Smooth muscle cell (in vitro differentiated cells): ENCODE data around the gene TRIM71. TPM values are rescaled to one million over a fixed set of nuclear protein-coding genes. Genes with fewer than 3 reads are reported as not detected.

ENCODE experiments used
- DNase-seq: peaks from one replicate; lab custom pipeline; 2025; ENCODE audit not compliant: unreplicated experiment; lab: John Stamatoyannopoulos, UW
- H2AFZ ChIP-seq: fragments of 200-600 bp; sonication (generic); 2 replicates; pipeline ENCODE4 v1.6.0; 2016; ENCODE audit warnings: antibody characterized with exemption, low read depth, mild to moderate bottlenecking
- H3F3A ChIP-seq: fragments of 200-600 bp; sonication (generic); 2 replicates; pipeline ENCODE4 v1.6.0; 2017; ENCODE audit warnings: antibody characterized with exemption, low read depth
- H3K27ac ChIP-seq: fragments of 200-600 bp; sonication (generic); 2 replicates; pipeline ENCODE4 v1.5.1; 2016; ENCODE audit warnings: low read depth, mild to moderate bottlenecking
- H3K27me3 ChIP-seq: fragments of 200-600 bp; sonication (generic); 2 replicates; pipeline ENCODE4 v1.6.1; 2016; ENCODE audit warnings: low read depth, mild to moderate bottlenecking
- H3K36me3 ChIP-seq: fragments of 200-600 bp; sonication (generic); 2 replicates; pipeline ENCODE4 v1.5.1; 2016; ENCODE audit warnings: low read depth
- H3K4me1 ChIP-seq: fragments of 200-600 bp; sonication (generic); 2 replicates; pipeline ENCODE4 v1.5.1; 2016; ENCODE audit warnings: low read depth
- H3K4me2 ChIP-seq: fragments of 200-600 bp; sonication (generic); 2 replicates; pipeline ENCODE4 v1.6.0; 2016; ENCODE audit warnings: mild to moderate bottlenecking
- H3K4me3 ChIP-seq: fragments of 200-600 bp; sonication (generic); 2 replicates; pipeline ENCODE4 v1.5.1; 2016; ENCODE audit warnings: mild to moderate bottlenecking
- H3K79me2 ChIP-seq: fragments of 200-600 bp; sonication (generic); 2 replicates; pipeline ENCODE4 v1.6.0; 2016; ENCODE audit warnings: low read depth, mild to moderate bottlenecking
- H3K9ac ChIP-seq: fragments of 200-600 bp; sonication (generic); 2 replicates; pipeline ENCODE4 v1.6.0; 2016; ENCODE audit warnings: low read depth
- H3K9me3 ChIP-seq: fragments of 200-600 bp; sonication (generic); replicated peaks from 2 replicates; pipeline ENCODE4 v1.5.1; 2016; ENCODE audit warnings: low read depth
- H4K20me1 ChIP-seq: fragments of 200-600 bp; sonication (generic); 2 replicates; pipeline ENCODE4 v1.6.0; 2016; ENCODE audit warnings: low read depth
- WGBS: methylation state at CpG from one replicate; pipeline ENCODE4 v1.1.7; 2016; ENCODE audit warnings: low lambda C conversion rate; 5-methylcytosine and 5-hydroxymethylcytosine counted together
- polyA plus RNA-seq: library from polyadenylated mRNA; unstranded; fragments of >200 nt; fragmentation: Nextera tagmentation; extraction: Ambion mirVana; gene quantifications from 2 replicates; pipeline ENCODE4 v1.2.1, GENCODE V29; 2016
- total RNA-seq: library from RNA; depleted of rRNA; stranded (reverse); fragments of >200 nt; gene quantifications from 2 replicates; pipeline ENCODE4 v1.2.3, GENCODE V29; 2014
- TF ChIP-seq, protein P1 (sequence below): fragments of 200-600 bp; sonication (generic); IDR thresholded peaks from 2 replicates; pipeline ENCODE4 v1.5.1; 2017; ENCODE audit warnings: borderline replicate concordance, mild to moderate bottlenecking, antibody characterized with exemption; ENCODE audit not compliant: insufficient read depth, poor library complexity, severe bottlenecking

Gene TRIM71
- total and polyA plus RNA-seq, 2 experiments from 2014 or later = 0.19 to 1.1 TPM

DNA sequence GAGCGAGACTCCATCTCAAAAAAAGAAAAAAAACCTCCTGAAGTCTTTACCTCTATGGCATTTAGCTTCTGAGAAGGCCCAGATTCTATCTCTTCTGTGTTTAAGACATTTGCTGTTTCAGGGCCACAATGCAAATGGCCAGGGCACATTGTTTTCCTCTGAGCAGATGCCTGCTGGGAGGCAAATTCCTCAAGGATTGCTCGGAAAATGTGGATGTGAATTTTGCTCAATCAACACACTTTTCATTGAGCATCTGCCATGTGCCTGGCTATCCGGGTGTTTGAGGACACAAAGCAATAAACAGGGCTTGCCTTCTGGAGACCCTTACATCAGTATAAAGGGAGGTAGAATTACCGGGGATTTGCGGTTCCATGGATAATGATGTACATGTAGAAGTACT, 20.0 kb downstream of the TRIM71 start:
- peaks cover 87% of the 10 kb centered on the region for H3K4me1 ChIP-seq

DNA sequence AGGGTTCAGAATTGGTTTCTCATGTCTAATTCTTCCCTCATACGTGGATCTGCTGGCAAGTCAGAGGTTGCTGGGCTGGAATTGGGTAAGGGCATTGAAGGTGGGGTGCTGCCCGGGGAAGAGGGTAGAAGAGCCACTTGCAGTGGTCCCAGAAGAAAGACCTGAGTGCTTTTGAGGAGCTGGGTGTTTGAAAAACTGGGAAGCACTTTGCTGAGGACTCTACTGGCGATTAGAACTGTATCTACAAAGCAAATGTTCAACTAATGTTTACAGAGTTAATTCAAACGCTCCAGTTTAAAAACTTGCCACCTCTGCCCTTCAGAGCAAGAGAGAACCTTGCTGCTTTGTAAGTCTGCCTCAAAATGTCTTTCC, 21.9 kb downstream of the TRIM71 start:
- TF ChIP-seq, protein P1, sequence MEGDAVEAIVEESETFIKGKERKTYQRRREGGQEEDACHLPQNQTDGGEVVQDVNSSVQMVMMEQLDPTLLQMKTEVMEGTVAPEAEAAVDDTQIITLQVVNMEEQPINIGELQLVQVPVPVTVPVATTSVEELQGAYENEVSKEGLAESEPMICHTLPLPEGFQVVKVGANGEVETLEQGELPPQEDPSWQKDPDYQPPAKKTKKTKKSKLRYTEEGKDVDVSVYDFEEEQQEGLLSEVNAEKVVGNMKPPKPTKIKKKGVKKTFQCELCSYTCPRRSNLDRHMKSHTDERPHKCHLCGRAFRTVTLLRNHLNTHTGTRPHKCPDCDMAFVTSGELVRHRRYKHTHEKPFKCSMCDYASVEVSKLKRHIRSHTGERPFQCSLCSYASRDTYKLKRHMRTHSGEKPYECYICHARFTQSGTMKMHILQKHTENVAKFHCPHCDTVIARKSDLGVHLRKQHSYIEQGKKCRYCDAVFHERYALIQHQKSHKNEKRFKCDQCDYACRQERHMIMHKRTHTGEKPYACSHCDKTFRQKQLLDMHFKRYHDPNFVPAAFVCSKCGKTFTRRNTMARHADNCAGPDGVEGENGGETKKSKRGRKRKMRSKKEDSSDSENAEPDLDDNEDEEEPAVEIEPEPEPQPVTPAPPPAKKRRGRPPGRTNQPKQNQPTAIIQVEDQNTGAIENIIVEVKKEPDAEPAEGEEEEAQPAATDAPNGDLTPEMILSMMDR = no peak
- H3K27ac ChIP-seq = no peak overlapping the region
- no peak overlapping the region for H3K9ac ChIP-seq
- no peak overlapping the region for H3K4me2 ChIP-seq
- no peaks in the 10 kb centered on the region for H4K20me1 ChIP-seq
- H3K4me3 ChIP-seq = no peak overlapping the region
- peaks cover 80% of the 10 kb centered on the region for H3K4me1 ChIP-seq
- H3K9me3 ChIP-seq = no peaks in the 10 kb centered on the region
- no peaks in the 10 kb centered on the region for H3K79me2 ChIP-seq
- H3F3A ChIP-seq = peaks cover 4% of the 10 kb centered on the region
- H3K36me3 ChIP-seq = no peaks in the 10 kb centered on the region
- H2AFZ ChIP-seq = no peak overlapping the region
- whole genome bisulfite sequencing = 81% methylated on average over 4 of the region's 4 CpGs
- DNase-seq = no peak
- H3K27me3 ChIP-seq = no peaks in the 10 kb centered on the region

More for the DNA sequence above, 20.0 kb downstream of the TRIM71 start:
- Histone ChIP-seq H3K9ac (no peak overlapping the region), H4K20me1 (no peaks in the 10 kb centered on the region), H3K4me2 (no peak overlapping the region), H3K79me2 (no peaks in the 10 kb centered on the region), H3K36me3 (no peaks in the 10 kb centered on the region), H2AFZ (no peak overlapping the region), H3K9me3 (no peaks in the 10 kb centered on the region), H3K4me3 (no peak overlapping the region), H3K27ac (no peak overlapping the region), H3F3A (peaks cover 4% of the 10 kb centered on the region), H3K27me3 (no peaks in the 10 kb centered on the region)
- WGBS = 71% methylated on average over 5 of the region's 5 CpGs
- TF ChIP-seq, protein P1 = no peak
- no peak for DNase-seq

DNA sequence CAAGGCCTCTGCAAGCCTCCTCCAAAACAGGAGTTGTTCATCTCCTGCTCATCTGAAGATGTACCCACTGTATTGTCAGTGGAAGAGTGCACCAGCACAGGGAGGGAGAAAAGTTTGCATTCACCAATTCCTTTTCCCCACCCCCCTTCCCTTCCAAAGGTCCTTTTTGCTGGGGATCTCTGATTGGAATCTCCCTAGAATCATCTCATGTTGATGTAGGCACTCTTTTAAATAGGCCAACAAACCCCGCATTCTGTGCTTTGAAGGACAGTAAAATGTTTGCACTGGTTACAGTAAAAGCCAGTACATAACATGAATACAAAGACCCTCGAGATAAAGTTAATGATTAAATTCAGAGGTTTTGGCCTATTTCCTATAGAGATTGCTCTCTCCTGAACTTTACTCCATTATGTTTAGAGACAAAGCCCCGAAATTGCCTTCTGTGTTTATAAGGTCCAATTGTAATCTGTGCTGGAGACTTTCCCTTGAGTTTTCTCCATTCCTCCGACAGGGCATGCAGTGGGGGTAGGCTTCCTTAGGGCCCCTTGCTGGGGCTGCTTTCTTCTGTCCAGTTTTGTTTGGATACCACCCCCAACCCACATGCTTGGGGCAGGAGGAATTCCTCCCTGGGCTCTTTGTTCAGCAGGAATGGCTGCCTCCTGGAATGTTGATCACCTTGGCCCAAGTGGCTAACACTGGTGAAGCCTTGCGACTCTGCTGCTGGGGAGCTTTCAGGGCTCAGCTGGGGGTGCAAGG, 22.5 kb downstream of the TRIM71 start:
- no peak overlapping the region for H3K4me3 ChIP-seq
- DNase-seq = no peak
- H3K27me3 ChIP-seq = no peaks in the 10 kb centered on the region
- H3K4me1 ChIP-seq = peaks cover 80% of the 10 kb centered on the region
- no peak overlapping the region for H3K9ac ChIP-seq
- H3F3A ChIP-seq = peaks cover 4% of the 10 kb centered on the region
- no peak overlapping the region for H3K27ac ChIP-seq
- H4K20me1 ChIP-seq = no peaks in the 10 kb centered on the region
- TF ChIP-seq, protein P1 = no peak
- 55% methylated on average over 5 of the region's 5 CpGs for whole genome bisulfite sequencing
- H3K4me2 ChIP-seq = no peak overlapping the region
- no peaks in the 10 kb centered on the region for H3K79me2 ChIP-seq
- no peak overlapping the region for H2AFZ ChIP-seq
- H3K9me3 ChIP-seq = no peaks in the 10 kb centered on the region
- no peaks in the 10 kb centered on the region for H3K36me3 ChIP-seq

DNA sequence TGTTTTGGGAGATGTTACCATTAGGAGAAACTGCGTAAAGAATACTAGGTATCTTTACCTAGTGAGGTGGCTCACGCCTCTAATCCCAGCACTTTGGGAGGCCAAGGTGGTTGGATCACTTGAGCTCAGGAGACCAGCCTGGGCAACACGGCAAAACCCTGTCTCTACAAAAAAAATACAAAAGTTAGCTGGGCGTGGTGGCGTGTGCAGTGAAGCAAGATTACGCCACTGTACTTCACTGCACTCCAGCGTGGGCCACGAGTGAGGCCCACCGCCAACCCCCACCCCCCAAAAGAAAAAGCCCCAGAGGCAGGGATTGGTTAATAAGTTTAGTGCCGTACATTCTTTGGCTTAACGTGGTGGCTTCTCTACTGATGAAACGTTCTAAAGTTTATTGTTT, 23.5 kb downstream of the TRIM71 start:
- Histone ChIP-seq H3K4me3 (no peak overlapping the region), H3K9me3 (no peaks in the 10 kb centered on the region), H3K79me2 (no peaks in the 10 kb centered on the region), H3F3A (peaks cover 4% of the 10 kb centered on the region), H2AFZ (no peak overlapping the region), H3K9ac (no peak overlapping the region), H3K4me2 (no peak overlapping the region), H3K27me3 (no peaks in the 10 kb centered on the region), H3K4me1 (peaks cover 74% of the 10 kb centered on the region), H3K36me3 (no peaks in the 10 kb centered on the region), H3K27ac (no peak overlapping the region), H4K20me1 (no peaks in the 10 kb centered on the region)
- DNase-seq = no peak
- TF ChIP-seq, protein P1 = no peak
- 68% methylated on average over 12 of the region's 12 CpGs for WGBS
